GM10847 (cell line): ENCODE measurements around the gene PEX11G.

Experiments
- POLR2A ChIP-seq: IDR thresholded peaks from 2 replicates; pipeline ENCODE4 v1.6.1; 2011; ENCODE audit not compliant: insufficient read length; ENCODE audit errors: extremely low read depth

PEX11G gene

GRCh38 chr19:7483720-7484201, 5.1 kb downstream of the PEX11G start:
- no peak for TF ChIP-seq POLR2A

GRCh38 chr19:7482584-7483439, 6.0 kb downstream of the PEX11G start:
- no peak for TF ChIP-seq POLR2A

- no peak for TF ChIP-seq POLR2A
Measured at GRCh38 chr19:7480970-7481255, 7.9 kb downstream of the PEX11G start.

GRCh38 chr19:7480222-7480969, 8.4 kb downstream of the PEX11G start:
- no peak for TF ChIP-seq POLR2A

GRCh38 chr19:7478843-7479227, 10.0 kb downstream of the PEX11G start:
- no peak for TF ChIP-seq POLR2A

- no peak for TF ChIP-seq POLR2A
Measured at GRCh38 chr19:7478173-7478842, 10.5 kb downstream of the PEX11G start.

- no peak for TF ChIP-seq POLR2A
Measured at GRCh38 chr19:7477758-7478157, 11.1 kb downstream of the PEX11G start.

- TF ChIP-seq POLR2A = no peak
Measured at GRCh38 chr19:7476777-7477494, 11.9 kb downstream of the PEX11G start.

GRCh38 chr19:7476241-7476640, 12.6 kb downstream of the PEX11G start:
- no peak for TF ChIP-seq POLR2A

GRCh38 chr19:7475665-7476064, 13.2 kb downstream of the PEX11G start:
- TF ChIP-seq POLR2A = no peak

- TF ChIP-seq POLR2A = no peak
Measured at GRCh38 chr19:7471696-7472615, 16.9 kb downstream of the PEX11G start.

- no peak for TF ChIP-seq POLR2A
Measured at GRCh38 chr19:7470540-7471305, 18.1 kb downstream of the PEX11G start.

- TF ChIP-seq POLR2A = no peak
Measured at GRCh38 chr19:7469669-7470285, 19.1 kb downstream of the PEX11G start.
